Activated T-cell treated with anti-CD3 and anti-CD28 coated beads for 24 hours (primary cell): Measurements from ENCODE around the gene SHROOM4.

ENCODE experiments used
- DNase-seq: peaks from one replicate; pipeline ENCODE4 v3.0.0-alpha.2; 2020; ENCODE audit warnings: low read depth

Gene SHROOM4

GRCh38 chrX:50615570-50616158 lies 198.3 kb downstream of the SHROOM4 start:
- no peak for DNase-seq

- no peak for DNase-seq
Measured at GRCh38 chrX:50614460-50614859, 199.5 kb downstream of the SHROOM4 start.

GRCh38 chrX:50613846-50614245 lies 200.1 kb downstream of the SHROOM4 start:
- no peak for DNase-seq

GRCh38 chrX:50609796-50610195 lies 204.2 kb downstream of the SHROOM4 start:
- no peak for DNase-seq

- DNase-seq = no peak
Measured at GRCh38 chrX:50606300-50606950, 207.6 kb downstream of the SHROOM4 start.

- DNase-seq = no peak
Measured at GRCh38 chrX:50596056-50596455, 217.9 kb downstream of the SHROOM4 start.

GRCh38 chrX:50594788-50595187 lies 219.2 kb downstream of the SHROOM4 start:
- no peak for DNase-seq

- DNase-seq = no peak
Measured at GRCh38 chrX:50586980-50587379, 227.0 kb downstream of the SHROOM4 start.

- no peak for DNase-seq
Measured at GRCh38 chrX:50586407-50586806, 227.6 kb downstream of the SHROOM4 start.

GRCh38 chrX:50581405-50581804 lies 232.6 kb downstream of the SHROOM4 start:
- no peak for DNase-seq

- DNase-seq = peak; percentile 2
Measured at GRCh38 chrX:50579955-50580354, 234.0 kb downstream of the SHROOM4 start.

- DNase-seq = no peak
Measured at GRCh38 chrX:50577326-50577725, 236.7 kb downstream of the SHROOM4 start.

- no peak for DNase-seq
Measured at GRCh38 chrX:50567636-50568035, 246.4 kb downstream of the SHROOM4 start.

- no peak for DNase-seq
Measured at GRCh38 chrX:50565718-50566117, 248.3 kb downstream of the SHROOM4 start.
